GM19452 (cell line): ENCODE measurements around the gene NFATC2IP.
"Not testable (repeated sequence)": the region's sequence is repeated elsewhere in the genome, so short reads cannot be mapped to it uniquely, and the experiment has no call there.

Source experiments
- ATAC-seq: cut with Tn5 transposase; IDR thresholded peaks from one replicate; pipeline ENCODE4 v1.9.1; 2021; ENCODE audit not compliant: unreplicated experiment

Gene NFATC2IP

DNA sequence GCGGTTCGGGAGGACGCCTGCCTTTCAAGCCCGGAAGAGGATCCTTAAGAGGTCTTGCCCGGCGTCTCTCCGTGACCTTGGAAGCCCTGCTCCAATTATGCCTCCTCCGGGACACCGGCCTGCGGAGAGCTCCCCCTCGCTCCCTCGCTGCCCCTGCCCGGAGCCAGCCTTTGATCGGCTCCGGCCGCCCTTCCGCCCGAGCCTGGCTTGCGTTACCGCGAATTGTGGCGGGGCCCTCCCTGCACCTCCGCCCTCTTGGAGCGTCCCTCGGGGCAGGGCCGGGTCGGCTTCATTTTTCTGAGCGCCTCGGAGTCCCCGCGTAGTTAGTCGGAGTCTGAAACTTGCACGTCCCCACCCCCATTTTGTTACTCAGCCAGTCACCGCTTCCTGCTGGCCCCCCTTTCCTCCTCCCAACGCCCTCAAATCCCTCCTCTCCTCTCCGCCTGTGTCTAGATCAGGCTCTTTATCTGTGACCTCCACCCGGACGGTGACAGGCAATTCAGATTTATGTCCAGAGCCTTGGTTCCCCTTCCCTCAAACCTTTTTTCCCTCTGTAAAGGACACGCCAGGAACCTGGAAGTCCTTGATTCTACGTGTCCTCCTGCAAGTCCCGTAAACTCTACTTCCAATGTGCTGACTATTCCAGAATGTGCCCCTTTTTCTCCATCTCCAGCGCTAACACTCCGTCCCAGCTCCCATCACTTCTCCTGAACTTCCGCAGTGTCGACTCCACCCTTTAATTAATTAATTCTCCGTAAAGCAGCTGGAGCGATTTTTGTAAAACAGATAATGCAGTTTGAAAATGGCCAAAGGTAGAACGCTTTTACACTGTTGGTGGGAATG is 25.1 kb upstream of the NFATC2IP start:
- peak; percentile 38 for ATAC-seq

- not testable (repeated sequence) for ATAC-seq
Measured at GRCh38 chr16:28926284-28926683, 24.5 kb upstream of the NFATC2IP start.

DNA sequence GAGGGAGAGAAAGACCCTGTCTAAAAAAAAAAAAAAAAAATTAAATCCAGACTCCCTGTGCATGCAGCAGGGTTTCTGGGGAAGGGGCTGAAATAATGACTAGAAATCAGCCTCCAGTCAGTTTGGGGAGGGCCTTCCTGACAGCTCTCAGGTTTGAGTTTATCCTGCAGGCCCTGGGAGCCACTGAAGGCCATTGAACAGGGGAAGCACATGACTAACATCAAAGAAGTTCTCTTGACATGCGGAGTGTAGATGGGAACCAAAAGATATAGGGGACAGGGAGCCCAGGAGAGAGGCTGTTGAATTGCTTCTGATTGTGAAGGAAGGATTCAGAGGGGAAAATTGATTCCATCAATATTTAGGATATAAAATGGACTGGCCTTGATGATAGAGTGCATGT is 22.9 kb upstream of the NFATC2IP start:
- ATAC-seq: no peak

- ATAC-seq: no peak
Measured at GRCh38 chr16:28930203-28930602, 20.5 kb upstream of the NFATC2IP start.

DNA sequence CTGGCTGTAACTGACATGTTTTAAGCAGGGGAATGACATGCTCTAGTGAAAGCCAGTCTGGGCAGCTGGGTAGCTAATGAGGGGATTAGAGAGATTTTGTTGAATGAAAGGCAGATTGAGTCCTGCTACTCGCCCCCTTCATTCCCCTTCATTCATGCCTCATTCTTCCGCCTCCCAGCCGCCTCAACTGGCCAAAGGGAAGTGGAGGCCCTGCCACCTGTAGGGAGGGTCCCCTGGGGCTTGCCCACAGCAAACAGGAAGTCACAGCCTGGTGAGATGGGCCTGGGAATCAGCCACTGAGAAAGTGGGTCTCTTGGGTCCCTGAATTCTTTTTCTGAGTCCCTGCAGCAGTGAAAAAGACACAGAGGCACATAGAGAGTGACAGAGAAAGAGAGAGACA is 20.1 kb upstream of the NFATC2IP start:
- ATAC-seq: no peak

DNA sequence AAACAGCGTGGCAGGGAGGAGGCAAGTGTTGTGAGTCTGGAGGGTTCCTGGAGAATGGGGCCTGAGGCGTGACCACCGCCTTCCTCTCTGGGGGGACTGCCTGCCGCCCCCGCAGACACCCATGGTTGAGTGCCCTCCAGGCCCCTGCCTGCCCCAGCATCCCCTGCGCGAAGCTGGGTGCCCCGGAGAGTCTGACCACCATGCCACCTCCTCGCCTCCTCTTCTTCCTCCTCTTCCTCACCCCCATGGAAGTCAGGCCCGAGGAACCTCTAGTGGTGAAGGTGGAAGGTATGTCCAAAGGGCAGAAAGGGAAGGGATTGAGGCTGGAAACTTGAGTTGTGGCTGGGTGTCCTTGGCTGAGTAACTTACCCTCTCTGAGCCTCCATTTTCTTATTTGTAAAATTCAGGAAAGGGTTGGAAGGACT is 18.9 kb upstream of the NFATC2IP start, which contains the start of gene CD19:
TSS of gene CD19 (plus strand) at position 171 of the 425 bp plus-strand sequence. CDS start at position 201, 30 bp downstream.
- ATAC-seq: no peak

GRCh38 chr16:28932339-28933141 is 18.2 kb upstream of the NFATC2IP start:
- ATAC-seq: no peak

GRCh38 chr16:28933171-28933570 is 17.6 kb upstream of the NFATC2IP start:
- ATAC-seq: no peak

- ATAC-seq: no peak
Measured at GRCh38 chr16:28935346-28935745, 15.4 kb upstream of the NFATC2IP start.

DNA sequence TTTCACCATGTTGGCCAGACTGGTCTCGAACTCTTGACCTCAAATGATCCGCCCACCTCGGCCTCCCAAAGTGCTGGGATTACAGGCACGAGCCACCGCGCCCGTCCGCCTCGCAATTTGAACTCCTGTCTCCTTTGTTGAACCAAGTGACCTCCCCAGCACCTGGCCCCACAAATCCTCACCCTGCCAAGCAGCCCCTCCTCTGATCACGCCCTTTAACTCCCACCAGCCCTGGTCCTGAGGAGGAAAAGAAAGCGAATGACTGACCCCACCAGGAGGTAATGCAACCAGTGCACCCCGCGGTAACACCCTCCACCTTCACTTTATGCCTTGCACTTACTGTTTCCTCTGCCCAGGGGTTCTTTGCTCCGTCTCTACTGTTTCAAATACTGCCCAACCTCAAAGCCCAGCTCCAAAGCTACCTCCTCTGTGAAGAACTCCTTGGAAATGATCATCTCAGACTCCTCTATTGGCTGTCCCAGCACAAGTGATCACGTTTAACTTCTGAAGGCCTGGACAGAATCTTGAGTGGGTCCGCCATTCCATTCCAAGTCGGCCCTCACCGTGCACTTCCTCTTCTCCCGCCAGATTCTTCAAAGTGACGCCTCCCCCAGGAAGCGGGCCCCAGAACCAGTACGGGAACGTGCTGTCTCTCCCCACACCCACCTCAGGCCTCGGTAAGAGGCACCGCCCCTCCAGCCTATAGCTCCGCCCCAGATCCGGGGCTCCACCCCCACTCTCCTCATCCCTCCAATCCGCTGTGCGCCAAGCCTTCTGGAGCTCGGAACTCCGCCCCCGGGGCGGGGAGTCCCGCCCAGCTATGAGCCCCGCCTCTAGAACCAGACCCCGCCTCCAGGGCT is 14.6 kb upstream of the NFATC2IP start:
- peak; percentile 70 for ATAC-seq

GRCh38 chr16:28936784-28937155 is 14.0 kb upstream of the NFATC2IP start:
- ATAC-seq: no peak

DNA sequence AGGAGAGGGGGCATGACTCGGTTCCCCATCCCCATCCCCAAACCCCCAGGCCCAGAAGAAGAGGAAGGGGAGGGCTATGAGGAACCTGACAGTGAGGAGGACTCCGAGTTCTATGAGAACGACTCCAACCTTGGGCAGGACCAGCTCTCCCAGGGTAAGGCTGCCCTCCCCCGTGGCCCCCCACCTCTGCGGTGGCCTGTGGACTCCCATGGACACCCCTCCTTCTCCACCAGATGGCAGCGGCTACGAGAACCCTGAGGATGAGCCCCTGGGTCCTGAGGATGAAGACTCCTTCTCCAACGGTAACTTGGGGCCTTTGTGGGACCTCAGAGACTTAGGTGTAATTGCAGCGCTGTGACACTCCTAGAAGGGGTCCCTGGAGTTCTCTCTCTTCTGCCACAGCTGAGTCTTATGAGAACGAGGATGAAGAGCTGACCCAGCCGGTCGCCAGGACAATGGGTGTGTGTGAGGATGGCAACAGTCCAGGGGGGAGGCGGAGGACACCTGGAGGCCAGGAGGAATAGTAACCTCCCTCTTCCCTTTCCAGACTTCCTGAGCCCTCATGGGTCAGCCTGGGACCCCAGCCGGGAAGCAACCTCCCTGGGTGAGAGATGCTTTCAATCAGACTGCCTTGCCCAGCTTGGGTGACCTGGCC is 13.4 kb upstream of the NFATC2IP start:
- ATAC-seq: no peak

- ATAC-seq: no peak
Measured at GRCh38 chr16:28938721-28939120, 12.0 kb upstream of the NFATC2IP start.

- not testable (repeated sequence) for ATAC-seq
Measured at GRCh38 chr16:28939825-28940224, 10.9 kb upstream of the NFATC2IP start.

- no peak for ATAC-seq
Measured at GRCh38 chr16:28943281-28943680, 7.5 kb upstream of the NFATC2IP start.

- no peak for ATAC-seq
Measured at GRCh38 chr16:28946681-28947080, 4.1 kb upstream of the NFATC2IP start.

- no peak for ATAC-seq
Measured at GRCh38 chr16:28951410-28951943, 740 bp downstream of the NFATC2IP start.

DNA sequence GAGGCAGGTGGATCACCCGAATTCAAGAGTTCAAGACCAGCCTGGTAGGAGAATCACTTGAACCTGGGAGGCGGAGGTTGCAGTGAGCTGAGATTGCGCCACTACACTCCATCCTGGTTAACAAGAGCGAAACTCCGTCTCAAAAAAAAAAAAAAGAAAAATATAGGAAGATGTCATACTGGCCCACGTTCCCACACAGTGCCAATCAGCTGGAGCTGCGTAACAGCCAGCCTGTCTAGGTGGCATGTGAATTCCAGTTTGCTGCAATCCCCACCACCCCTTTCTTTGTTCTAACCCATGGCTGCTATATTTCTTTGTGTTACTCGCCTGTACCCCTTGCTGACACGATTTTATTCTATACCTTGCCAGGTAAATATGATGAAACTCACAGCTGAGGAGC is 7.5 kb downstream of the NFATC2IP start:
- no peak for ATAC-seq

GRCh38 chr16:28958836-28959235 is 8.1 kb downstream of the NFATC2IP start:
- no peak for ATAC-seq

- ATAC-seq: no peak
Measured at GRCh38 chr16:28964072-28964471, 13.3 kb downstream of the NFATC2IP start.
